GM19455 (cell line): Measurements from ENCODE around the gene RGPD3.
"Not testable (repeated sequence)": the region's sequence is repeated elsewhere in the genome, so short reads cannot be mapped to it uniquely, and the experiment has no call there.

Source experiments
- ATAC-seq: cut with Tn5 transposase; IDR thresholded peaks from one replicate; pipeline ENCODE4 v1.9.1; 2021; ENCODE audit not compliant: unreplicated experiment

RGPD3 gene

DNA sequence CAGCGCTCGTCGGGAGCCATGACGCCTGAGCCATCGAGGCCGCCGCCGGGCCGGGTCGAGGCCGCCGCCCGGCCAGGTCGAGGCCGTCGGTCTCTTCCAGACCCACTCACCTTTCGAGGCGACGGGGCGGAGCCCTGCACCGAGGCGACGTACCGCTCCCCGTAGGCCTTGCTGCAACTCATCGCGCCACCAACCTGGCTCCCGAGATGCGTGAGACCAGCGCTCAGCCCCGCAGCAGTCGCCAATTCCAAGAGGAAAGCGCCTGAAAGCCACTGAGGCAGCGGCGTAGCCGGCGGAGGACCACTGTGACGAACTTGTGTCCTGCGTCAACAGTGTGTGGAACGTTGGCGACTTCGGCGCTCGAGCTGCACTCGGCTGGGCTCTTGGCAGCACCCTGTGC is at the start of gene RGPD3:
TSS of gene RGPD3 (minus strand) at position 307 of the 400 bp plus-strand sequence. CDS start at position 182, 125 bp downstream.
- ATAC-seq: not testable (repeated sequence)

DNA sequence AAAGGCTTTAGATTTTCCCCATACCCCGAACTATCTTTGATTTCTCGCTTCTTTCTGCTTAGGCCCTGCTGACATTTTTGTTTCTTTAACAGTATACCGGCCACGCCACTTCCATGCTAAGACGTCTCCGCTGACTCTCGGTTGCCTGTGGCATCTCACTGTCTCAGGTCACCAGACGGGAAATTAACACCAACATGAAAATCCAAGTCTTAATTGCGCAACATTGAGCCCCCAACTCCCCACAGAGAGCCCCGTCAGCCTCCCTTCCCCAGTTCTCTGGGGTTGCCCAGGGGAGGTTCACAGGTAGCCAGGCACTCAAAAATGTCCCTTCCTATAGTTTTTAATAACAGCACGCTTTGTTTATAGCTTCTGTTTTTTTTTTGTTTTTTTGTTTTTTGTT is 49.1 kb upstream of the RGPD3 start:
- ATAC-seq: no peak

DNA sequence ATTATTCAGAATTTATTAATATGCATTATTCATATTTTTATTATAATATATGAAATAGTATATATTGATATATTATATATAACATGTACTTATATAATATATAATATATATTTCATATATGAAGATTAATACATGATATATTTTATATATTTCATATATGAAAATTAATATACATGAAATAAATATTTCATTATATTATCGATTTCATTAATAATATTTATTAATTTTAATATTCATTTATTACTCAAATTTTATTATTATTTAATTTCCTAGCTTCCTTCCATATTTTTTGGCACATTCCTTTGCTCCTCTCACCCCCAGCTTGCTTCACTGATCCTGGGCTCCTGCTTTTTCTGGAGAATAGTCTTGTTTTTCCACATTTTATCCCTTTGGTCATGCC is 48.7 kb upstream of the RGPD3 start:
- ATAC-seq: no peak

DNA sequence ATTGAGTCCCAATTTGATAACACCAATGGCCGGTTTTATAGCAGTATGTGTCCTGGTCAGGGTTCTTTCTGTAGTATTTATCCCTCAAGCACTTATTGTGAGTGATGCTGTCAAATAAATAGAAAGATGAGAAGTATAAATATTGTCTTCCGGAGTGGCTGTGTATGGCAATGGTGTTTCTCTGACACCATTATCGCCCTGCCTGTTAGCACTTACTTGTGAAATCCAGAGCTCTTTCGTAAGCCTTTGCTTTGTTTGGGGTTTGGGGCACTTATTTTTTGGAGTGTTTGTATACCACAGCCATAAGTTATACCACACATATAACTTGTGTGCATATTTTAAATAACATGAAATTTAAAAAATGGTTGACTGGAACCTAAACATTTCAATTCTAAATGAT is 48.2 kb upstream of the RGPD3 start:
- ATAC-seq: no peak

GRCh38 chr2:106514827-106515226 is 46.6 kb upstream of the RGPD3 start:
- not testable (repeated sequence) for ATAC-seq

- ATAC-seq: not testable (repeated sequence)
Measured at GRCh38 chr2:106513391-106513790, 45.2 kb upstream of the RGPD3 start.

GRCh38 chr2:106511934-106512333 is 43.7 kb upstream of the RGPD3 start:
- not testable (repeated sequence) for ATAC-seq

- ATAC-seq: not testable (repeated sequence)
Measured at GRCh38 chr2:106511476-106511901, 43.3 kb upstream of the RGPD3 start.

DNA sequence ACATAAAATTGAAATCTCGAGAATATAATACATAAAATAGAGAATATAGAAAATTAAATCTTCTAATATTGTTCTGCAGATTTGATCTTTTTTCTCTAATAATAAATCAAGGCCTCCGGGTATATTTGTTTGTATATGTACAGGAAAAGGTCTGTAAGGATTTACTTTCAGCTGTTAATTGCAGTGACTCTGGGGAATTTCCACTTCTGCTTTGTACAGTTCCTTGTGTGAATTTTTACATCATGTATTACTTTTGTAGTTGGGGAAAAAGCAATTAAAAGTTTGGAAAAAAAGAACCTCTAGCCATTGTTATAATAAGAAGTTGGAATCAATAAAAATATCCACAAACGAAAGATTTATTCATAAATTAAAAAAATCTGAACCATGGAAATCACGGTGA is 42.6 kb upstream of the RGPD3 start:
- not testable (repeated sequence) for ATAC-seq

GRCh38 chr2:106509374-106509770 is 41.2 kb upstream of the RGPD3 start:
- not testable (repeated sequence) for ATAC-seq

GRCh38 chr2:106508660-106509373 is 40.6 kb upstream of the RGPD3 start:
- not testable (repeated sequence) for ATAC-seq

GRCh38 chr2:106506002-106506687 is 37.9 kb upstream of the RGPD3 start:
- not testable (repeated sequence) for ATAC-seq

- not testable (repeated sequence) for ATAC-seq
Measured at GRCh38 chr2:106504787-106505186, 36.6 kb upstream of the RGPD3 start.

GRCh38 chr2:106504192-106504591 is 36.0 kb upstream of the RGPD3 start:
- not testable (repeated sequence) for ATAC-seq

GRCh38 chr2:106502351-106502750 is 34.1 kb upstream of the RGPD3 start:
- not testable (repeated sequence) for ATAC-seq

- not testable (repeated sequence) for ATAC-seq
Measured at GRCh38 chr2:106500350-106500749, 32.1 kb upstream of the RGPD3 start.

DNA sequence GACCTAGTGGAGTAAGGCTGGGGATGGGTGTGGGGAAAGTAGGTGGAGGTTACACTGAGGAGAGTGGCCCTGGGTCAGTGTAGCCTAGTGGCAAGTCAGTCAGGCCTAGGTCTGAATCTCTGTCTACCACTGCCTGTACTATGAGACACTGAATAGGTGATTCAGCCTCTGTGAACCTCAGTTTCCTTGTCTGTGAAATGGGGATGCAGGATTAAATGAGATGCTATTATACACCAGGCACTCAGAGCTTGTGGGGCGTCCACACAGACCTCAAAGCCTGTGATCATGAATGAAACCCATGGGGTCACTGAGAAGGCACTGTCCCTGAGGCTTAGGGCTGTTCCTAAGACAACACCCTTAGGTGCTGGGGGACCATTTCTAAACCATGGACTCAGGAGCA is 30.3 kb upstream of the RGPD3 start:
- ATAC-seq: not testable (repeated sequence)

DNA sequence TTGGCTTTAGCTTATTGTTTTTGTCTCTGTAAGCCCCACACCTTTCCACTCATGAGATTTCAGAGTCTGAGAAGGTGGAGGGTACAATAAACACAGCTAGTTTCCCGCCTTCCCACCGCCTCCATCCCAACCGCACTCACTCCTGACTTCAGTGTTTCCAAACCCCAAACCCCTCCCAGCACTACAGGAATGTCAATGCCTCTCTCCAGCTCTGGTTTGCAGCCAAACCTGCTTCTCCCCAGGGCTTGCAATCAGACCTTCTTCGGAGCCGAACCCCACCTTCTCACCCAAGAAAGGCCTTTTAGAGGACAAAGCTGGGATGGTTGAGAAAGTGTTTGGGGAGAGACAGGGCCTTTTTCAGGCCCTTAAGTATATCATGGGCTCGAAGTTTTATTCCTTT is 24.7 kb upstream of the RGPD3 start:
- ATAC-seq: not testable (repeated sequence)

DNA sequence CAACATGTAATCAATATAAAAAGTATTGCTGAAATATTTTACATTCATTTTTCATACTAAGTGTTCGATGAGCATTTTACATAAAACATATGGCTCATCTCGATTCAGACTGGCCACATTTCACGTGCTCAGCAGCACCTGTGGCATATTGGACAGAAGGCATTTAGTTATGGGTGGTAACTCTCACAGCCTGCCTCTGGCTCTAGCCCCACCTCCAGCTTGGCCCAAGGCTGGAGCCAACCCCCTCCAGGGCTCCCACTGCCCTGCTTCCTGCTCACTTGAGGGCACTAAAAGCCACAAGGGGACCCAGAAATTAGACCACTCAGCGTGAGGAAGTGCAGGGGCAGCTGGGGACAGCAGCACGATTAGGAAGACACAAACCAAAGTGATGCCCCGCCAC is 24.2 kb upstream of the RGPD3 start:
- ATAC-seq: not testable (repeated sequence)

DNA sequence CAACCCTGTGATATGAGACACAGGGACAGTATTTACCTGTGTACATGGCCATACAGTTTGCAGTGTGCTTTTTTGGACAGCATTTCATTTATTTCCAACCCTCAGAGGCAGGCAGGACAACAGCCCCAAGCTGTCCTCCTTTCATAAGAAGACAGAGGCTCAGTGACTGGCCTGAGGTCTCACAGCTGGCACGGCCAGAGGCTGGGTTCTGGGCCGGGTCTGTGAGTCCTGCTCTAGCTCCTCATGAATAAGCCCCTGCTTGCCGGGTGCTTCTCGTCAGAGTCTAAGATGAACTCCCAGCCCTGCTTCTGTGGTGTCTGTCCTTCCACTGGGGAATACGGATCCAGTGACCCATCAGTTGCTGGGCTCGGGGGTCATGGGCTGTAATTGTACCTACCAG is 21.5 kb upstream of the RGPD3 start:
- ATAC-seq: not testable (repeated sequence)

DNA sequence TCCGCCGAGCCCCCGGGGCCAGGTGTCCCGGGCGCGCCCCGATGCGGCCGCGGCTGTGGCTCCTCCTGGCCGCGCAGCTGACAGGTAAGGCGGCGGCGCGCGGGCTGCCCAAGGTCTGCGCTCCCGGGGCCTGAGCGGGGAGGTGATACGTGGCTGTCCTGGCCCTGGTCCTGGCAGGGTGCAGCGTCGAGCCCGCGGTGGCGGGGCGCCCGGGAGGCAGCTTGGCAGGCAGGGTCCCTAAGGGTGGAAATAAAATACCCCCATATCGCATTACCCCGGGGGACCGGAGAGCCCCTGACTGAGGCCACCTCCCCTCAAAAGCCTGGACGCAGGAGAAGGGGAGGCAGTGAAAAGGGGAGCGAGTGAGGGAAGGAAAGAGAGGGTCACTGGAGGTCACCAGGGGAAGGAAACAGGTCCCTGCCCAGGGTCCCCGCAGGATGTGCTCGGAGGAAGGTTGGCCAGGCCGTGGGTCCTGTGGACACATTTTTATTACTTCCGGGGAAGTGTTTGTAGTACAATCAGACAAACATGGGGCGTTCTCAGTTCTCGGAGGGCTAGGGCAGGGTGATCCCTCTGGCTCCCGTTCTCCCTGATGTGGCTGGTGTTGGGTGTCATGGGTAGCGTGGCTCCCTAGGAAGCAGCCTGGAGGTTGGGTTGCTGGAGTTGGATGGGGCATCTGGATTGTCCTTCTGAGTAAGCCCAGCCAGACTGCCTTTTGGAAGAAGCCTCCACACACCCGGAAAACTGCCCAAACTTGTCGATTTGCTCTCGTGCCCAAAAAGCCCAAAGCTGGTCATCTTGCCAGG is 19.4 kb upstream of the RGPD3 start:
- ATAC-seq: not testable (repeated sequence)
